Kasumi-1 (cell line): ENCODE data around the gene LPIN3.

Experiments used
- DNase-seq, 2 experiments: peaks; one replicate each; lab custom pipeline; 2025; lab: John Stamatoyannopoulos, UW

LPIN3 gene

DNA sequence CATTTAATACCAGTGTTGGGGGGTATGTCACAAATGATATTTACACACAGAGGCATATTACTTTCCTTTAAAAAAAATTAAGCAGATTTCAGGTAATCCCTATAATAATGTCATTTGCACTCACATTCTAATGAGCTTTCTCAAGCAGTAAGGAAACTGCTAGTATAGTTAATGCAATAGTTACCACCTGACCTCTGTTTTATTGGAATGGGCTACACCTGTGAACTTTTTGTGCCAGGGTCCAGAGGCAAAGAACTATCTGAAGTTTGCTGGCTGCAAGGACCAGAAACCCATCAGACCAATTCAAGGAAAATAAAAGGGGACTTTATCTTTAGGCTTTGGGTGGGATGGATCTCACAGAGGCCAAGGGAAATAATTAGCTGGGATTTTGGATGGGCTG, 20.2 kb upstream of the LPIN3 start:
- DNase-seq: no peak

DNA sequence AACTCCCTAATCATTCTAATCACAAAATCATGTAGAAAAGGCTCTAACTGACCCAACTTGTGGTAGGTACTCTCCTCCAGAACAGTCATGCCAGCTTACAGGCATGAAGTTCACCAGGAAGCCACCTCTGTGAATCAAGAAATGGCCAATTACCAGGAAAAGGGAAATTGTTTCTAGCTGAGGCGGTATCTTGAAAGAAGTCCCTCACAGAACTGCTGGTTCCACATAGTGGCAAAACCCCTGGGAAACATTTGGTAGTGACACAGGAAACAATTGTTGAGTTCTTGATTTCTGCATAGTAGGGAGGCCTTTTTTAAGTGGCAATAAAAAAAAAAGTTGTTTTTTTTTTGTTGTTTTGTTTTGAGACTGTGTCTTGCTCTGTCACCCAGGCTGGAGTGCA, 19.6 kb upstream of the LPIN3 start:
- DNase-seq: peak; percentile 50 to 52

DNA sequence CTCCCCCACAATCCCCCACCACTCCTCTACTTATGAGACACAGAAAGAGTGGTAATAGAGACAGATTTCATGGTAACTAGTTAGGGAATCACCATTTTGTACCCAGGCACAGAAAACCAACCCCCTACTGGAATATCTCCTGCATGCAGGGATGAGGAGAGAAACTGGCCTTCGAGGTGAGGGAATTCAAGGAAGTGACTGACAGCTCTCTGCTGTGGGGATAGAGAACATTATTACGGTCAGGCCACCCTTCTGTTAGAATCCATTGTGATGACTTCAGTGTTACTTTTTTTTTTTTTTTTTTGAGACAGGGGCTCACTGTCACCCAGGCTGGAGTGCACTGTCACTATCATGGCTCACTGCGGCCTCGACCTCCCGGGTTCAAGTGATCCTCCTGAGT, 13.4 kb upstream of the LPIN3 start:
- DNase-seq: no peak

DNA sequence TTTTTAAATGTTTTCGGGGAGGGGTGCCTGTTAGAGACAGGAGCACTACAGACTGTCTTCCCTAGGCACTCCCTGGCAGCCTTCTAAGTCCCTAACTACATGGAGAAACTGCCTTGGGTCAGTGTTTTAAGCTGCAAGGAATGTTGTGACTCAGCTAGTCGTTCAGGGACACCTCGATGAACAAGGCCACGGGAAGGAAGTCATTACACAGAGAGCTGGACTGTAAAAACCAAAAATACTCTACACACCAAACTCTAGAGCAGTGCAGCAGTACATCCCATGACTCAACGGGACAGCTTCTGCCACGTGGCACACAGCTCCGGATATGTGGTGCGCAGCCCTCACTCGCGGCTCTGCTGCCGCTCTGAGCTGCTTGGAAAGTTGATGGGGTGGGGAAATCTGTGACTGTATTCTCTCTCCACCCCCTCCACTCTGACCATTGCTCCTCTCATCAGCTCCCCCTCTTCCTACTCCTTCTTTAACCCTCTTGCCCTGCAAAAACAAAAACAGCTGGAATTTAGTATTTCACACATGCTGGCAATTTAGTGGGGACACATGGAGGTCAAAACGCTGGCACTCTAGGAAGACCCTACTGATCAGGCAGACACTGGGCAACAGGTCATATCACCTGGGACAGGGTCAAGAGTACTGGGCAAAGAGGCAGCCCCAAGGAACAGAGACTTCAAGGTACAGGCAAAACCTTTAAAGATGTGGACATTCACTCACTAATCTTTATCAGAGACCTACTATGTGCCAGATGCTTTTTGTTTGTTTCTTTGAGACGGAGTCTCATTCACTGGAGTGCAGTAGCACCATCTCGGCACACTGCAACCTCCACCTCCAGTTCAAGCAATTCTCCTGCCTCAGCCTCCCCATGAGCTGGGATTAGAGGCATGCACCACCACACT, 10.9 kb upstream of the LPIN3 start:
- peak; percentile 91 for DNase-seq

DNA sequence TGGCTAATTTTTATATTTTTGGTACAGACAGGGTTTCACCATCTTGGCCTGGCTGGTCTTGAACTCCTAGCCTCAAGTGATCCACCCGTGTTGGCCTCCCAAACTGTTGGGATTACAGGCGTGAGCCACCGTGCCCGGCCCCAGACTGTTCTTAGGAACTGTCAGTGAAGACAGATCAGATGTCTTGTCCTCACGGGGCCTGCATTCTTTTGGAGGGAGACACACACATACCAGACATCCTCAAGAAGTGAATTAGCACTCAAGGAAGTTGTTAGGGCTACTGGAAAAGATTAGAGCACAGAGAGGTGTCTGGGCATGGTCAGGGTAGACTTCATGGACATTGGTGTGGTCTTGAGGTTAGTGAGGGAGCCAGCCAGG, 10.3 kb upstream of the LPIN3 start:
- DNase-seq: no peak

DNA sequence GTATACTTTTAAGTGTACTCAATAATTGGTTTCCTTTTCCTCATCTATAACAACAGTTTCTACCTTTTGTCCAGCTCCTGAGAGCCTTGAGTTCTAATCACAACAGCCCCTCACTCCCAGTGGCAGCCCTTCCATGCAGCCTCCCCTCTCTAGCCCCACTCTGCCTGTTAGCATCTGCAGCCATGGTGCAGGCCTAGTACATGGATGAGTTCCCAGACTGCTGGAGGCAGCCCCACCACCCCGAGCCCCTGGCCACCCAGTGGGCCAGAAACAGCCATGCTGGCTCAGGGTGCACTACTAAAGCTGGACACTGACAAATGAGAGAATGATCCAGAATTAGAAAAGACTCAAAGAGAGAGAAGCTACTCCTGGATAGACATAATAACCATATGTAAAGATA, 9.7 kb upstream of the LPIN3 start:
- DNase-seq: no peak

DNA sequence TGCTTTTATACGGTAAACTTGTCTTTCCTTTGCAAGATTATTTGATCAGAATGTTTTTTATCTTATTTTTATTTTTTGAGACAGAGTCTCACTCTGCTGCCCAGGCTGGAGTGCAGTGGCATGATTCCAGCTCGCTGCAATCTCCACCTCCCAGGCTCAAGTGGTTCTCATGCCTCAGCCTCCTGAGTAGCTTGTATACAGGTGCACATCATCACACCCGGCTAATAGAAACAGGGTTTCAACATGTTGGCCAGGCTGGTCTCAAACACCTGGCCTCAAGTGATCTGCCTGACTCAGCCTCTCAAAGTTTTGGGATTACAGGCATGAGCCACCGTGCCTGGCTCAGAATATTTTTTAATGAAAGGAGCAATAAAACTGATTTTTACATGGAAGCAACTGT, 8.9 kb upstream of the LPIN3 start:
- DNase-seq: no peak

DNA sequence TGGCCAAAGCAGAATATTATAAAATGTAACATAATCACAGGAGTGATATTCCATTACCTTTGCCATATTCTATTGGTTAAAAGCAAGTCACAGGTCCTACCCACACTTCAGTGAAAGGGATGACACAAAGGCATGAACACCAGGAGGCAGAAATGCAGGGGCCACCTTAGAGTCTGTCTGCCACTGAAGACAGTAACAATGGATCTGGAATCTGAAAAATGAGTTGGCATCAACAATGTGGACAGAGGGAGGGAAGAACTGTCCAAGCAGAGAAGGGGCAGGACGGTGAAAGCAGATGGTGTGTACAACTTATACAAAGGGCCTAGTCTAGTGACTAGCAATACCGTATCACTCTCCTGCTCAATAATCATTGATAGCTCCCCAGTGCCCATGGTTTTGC, 6.6 kb upstream of the LPIN3 start:
- no peak for DNase-seq

DNA sequence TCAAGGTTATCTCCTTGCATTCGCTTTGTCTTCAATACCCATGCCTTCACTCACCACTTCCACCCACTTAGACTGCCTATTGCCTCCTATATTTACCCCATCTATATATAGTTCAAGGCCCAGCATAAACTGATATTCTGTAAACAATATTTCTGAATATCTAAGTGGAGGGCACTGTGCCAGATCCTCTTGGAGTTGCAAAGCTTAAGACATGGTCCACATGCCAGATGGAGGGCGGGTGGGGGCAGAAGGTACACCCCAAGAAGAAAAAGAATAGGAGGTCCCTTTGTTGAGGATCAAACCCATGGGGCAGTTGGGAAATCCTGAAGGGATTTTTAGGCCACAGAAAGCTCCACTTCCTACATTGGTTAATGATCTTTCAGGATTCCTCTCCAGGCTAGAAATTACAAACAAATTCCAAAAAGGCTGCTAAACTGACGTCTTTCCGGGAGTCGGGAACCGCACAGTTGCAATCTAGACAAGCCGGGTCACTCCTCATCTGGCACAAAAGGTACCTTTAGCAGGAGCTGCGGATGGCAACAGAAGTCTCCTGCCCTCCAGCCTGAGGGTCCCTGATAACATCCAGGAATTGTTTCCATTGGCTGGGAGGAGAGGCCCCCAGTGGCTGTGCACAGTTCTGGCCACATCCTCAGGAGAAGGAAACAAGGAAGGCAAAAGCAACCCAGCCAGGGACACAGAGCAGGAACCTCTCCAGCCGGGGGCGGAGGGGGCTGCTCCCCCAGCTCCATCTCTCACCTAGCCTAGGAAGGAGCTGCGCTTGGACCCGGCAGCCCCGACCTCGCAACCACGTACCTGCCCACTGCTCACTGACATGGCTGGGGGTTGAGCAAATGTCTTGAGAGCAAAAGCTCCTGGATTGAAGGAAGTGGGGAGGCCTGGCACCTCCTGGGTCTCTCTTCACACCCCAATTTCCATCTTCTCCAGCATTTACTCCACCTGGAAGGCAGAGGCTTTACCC, 5.9 kb upstream of the LPIN3 start:
- DNase-seq: no peak

DNA sequence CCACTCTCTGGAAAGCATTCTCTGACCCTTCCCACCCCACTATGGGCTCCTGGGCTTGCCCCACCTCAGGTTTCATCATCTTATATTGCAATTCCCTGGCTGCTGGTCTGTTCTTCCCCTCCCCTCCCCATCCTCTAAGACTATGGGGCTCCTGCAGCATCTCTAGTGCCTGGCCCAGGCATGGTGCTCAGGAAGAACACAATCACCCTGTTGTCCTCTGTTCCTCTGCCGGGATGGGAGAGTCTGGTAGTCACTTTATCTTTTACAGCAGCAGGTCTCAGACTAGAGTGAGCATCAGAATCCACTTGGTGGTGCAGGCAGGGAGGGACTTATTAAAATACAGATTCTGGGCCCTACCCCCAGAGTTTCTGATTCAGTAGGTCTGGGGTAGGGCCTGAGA, 5.0 kb upstream of the LPIN3 start:
- DNase-seq: no peak

DNA sequence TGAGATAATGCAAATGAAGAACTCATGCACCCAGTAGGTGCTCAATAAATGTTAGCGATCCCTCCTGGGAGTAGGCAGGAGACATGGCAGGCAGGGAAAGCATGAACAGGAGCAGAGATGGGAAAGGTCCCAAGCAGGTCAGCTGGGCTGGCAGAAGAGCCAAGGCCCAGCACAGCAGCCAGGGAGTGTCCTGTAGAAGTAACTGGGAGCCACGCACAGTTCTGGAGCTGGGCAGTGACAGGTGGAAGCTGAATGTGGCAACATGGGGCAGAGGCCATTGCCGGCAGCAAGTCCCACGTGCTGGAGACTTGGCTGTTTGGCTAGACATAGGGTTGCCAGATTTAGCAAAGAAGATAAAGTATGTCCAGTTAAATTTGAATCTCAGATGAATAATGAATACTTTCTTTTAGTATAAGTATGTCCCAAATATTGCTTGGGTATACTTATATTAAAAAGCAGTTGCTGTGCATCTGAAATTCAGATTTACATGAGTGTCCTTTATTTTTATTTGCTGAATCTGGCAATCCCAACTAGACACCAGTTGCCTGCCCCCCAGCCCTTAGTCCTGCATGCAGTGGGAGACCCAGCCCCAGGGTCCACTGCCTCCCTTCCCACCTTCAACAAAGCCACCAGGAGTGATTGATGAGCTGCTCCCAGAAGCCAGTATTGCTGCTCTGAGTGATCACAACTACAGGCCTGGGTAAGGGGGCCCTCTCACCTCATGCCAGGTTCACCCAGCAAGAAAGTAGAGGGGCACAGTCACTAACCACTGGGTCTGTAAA, 3.7 kb upstream of the LPIN3 start:
- DNase-seq: no peak

DNA sequence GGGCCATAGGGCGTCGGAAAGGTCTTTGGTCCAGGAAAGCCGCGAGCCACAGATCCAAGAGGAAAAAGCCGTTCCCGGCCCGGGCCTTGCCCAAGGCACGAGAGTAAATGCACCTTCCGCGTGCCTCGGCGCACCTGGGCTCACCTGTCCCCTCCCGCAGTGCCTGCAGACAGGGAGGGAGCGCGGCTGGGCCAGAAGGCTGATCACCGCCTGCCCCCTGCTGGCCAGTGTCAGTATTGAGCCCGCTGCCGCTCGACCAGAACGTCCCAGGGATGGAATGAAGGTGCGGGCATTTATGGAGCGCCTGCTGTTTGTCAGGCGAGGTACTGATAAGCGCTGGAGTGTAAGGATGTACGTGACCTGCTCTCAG, 679 bp upstream of the LPIN3 start:
- DNase-seq: peak; percentile 57 to 69

DNA sequence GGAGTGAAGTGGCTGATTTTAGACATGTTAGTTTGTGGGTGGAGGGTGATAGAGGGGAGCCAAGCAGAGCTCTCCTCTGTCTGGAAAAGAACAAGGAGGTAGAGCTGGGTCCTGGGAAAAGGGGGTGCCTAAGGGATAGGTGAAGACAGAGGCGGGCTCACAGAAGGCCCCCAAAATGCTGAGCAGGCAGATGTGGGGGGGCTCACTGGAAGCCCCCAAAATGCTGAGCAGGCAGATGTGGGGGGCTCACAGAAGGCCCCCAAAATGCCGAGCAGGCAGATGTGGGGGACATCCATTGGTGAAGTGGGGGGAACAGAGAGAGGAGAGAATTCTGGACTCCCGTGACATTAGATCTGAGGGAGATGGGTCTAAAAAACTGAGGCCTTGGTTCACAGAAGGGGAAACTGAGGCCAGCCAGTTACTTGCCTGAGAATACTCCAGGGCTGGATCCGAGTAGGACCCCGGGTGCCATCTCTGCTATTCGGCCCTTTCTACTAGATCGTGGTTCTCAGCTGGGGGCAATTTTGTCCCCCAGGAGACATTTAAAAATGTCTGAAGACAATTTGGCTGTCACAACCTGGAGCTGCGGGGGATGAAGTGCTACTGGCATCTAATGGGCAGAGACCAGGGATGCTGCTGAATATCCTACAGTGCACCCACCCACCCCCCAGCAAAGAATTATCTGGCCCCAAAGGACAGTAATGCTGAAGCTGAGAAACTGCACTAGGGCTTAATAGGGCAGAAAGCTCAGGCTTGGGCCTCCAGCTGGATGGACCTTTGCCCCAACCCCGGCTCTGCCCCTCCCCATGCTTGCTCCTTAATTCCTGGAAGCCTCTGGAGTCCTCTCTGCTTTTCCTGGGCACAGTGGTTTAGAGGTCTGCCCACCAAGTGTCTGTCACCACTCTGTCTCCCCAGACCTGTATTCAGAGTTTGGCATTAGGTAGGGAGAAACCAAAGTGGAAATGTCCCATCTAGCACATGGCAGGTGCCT, 2.1 kb downstream of the LPIN3 start:
- DNase-seq: no peak

DNA sequence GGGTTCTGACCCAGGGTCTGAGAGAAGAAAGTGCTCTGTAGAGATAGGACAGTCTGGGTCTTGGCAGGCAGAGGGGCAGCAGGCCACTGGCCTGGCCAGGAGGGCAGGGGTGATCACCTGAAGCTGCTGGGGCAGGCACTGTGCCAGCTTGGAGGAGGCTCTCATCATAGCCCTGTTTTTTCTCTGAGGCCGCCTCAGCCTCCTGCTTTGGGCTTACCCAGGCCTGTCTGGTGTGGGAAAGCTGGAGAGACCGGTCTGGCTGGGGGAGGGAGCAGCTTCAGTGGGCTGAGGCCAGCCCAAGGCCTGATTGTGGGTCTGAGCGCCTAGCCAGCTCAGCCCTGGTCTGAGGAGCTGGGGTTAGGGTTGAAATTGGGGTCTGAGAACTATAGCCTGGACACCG, 3.9 kb downstream of the LPIN3 start:
- no peak for DNase-seq

DNA sequence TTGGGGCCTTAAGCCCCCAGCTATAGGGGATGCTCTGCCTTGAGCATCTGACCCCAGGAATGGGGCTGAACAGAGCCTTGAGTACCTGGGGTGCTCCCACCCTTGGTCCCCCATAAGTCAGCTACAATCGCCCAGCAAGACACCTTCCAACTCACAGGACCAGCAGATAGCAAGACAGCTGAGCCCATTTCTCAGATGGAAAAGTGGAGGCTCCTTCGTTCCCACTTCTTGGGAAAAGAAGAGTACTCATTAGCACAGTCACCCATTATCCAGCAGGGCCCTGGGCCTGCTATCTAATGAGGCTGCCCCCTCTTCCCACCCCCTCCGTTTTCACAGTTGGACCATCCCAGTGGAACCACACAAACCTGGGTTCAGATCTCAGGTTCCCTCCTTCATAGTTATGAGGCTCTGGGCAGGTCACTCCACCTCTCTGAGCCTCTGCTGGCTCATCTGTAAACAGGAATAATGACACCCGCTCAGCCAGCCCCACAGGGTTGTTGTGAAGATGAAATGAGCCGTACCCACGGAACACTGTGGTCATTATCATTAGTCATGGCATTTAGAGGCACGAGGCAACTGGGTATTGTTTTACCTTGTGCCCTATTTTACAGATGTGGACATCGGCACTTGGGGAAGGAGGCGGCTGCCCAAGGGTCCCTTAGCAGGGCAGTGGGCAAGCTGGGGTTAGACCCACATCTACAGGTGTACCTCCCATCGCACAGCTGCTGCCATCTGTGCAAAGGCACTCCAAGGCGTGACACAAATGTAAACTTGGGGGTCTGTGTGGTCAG, 4.5 kb downstream of the LPIN3 start:
- DNase-seq: no peak

DNA sequence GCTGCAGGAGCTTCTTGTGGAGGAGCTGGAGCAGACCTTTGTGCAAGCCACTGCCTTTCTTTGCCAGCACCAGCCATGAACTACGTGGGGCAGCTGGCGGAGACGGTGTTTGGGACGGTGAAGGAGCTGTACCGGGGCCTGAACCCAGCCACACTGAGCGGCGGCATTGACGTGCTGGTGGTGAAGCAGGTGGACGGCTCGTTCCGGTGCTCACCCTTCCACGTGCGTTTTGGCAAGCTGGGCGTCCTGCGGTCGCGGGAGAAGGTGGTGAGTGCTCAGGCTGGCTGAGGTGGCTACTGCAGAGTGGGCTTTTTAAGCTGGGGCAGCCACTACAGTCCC, 5.1 kb downstream of the LPIN3 start:
- no peak for DNase-seq

DNA sequence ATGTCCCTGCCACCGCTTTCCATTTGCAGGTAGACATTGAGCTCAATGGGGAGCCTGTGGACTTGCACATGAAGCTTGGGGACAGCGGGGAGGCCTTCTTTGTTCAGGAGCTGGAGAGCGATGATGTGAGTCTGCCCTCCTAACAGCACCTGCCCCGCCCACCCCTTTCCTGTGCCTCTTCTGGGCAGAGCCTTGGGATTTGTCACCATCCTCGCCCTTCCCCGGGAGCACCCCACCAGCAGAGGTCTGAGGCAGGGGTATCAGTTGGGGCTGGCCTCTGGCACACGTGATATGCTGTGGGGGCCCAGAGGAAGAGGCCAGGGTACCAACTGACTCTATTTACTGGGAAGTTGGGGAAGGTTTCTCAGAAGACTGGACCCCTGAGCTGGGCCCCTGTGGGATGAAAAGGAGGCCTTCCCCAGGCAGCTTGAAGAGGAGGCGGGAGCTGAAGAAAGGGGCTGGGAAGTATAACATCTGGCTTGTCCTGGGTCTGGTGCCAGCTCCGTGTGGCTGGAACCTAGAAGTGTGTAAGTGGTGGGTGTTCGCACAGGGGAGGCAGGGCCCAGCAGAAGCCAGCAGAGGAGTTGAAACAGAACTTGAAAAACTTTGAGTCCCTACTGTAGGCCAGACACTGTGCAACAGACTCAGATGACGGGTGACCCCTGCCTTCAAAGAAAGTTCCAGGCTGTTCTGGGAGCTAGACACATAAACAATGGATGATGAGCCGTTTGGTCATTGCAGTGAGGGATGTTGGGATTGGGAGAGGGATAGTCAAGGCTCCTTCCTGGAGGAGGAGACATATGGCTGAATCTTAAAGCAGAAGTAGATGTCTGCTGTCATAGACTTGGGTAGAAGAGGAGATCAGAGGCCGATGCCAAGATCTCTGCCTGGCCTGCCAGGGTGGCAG, 7.2 kb downstream of the LPIN3 start:
- no peak for DNase-seq

DNA sequence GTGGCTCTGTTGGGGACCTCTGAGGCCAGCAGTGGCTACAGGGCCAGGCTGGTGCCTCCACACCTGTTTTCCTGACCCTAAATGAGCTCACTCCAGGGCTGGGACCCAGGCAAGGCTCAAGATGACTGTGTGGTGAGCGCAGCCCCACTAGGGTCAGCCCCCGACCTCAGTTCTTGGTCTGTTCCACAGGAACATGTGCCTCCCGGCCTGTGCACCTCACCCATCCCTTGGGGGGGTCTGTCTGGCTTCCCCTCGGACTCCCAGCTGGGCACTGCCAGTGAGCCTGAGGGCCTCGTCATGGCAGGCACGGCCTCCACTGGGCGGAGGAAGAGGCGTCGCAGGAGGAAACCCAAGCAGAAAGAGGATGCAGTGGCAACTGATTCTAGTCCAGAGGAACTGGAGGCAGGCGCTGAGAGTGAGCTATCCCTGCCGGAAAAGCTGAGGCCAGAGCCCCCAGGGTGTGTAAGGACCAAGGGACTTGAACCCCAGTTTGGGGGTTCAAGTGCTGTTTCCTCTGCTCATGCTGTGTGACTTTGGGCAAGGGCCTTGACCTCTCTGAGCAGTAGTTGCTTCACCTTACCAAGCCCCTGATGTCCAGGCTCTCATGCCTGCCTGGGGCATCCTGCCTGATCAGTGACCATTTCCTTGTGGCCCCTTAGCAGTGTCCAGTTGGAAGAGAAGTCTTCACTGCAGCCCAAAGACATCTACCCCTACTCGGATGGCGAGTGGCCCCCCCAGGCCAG, 8.0 kb downstream of the LPIN3 start:
- DNase-seq: no peak

DNA sequence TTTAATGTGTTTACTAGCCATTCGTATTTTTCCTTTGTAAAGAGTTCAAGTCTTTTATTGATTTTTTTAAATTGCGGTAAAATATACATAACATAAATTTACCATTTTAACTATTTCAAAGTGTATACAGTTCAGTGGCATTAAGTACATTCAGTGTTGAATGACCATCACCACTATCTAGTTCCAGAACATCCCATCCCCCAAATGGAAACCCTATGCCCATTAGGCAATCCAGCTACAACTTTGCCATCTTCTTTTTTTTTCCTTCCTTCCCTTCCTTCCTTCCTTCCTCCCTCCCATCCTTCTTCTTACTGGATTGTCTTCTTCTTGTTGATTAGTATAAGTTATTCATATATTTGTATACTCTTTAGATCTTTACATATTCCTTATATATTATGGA, 8.6 kb downstream of the LPIN3 start:
- DNase-seq: no peak
